WI38 (cell line): ENCODE data around the gene KCNMB4.

Experiments
- H3K4me3 ChIP-seq: 2 replicates; pipeline ENCODE4 v1.5.1; 2011; ENCODE audit warnings: low read depth, mild to moderate bottlenecking, control low read depth, low read length
- TF ChIP-seq, protein P1 (sequence below): IDR thresholded peaks from 2 replicates; pipeline ENCODE4 v1.5.1; 2012; ENCODE audit warnings: low read depth, mild to moderate bottlenecking, control low read depth, low read length

Gene KCNMB4

DNA sequence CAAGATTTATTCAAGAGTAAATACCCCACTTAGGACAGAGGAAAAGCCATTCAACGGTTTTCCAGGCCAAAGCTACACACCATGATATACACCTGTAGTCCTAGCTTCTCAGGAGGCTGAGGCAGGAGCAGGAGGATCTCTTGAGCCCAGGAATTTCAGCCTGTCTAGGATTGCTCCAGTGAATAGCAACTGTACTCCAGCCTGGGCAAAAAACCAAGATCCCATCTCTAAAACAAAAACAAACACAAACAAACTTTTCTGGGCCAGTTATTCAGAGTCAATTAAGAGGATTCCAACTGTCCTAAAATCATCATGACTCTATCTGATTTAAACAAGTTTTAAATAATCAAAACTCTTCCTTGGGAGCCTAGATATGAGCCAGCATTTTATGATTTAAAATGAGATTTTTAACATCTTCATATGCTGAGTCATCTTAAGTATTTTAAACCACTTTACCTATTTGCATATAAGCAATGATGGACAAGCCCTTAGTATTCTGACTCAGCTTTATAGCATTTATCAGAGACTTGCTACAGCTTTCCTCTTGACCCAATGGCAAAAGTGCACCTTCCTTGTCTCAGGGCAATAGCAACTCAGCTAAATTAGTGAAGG, 77.1 kb downstream of the KCNMB4 start:
- TF ChIP-seq, protein P1, sequence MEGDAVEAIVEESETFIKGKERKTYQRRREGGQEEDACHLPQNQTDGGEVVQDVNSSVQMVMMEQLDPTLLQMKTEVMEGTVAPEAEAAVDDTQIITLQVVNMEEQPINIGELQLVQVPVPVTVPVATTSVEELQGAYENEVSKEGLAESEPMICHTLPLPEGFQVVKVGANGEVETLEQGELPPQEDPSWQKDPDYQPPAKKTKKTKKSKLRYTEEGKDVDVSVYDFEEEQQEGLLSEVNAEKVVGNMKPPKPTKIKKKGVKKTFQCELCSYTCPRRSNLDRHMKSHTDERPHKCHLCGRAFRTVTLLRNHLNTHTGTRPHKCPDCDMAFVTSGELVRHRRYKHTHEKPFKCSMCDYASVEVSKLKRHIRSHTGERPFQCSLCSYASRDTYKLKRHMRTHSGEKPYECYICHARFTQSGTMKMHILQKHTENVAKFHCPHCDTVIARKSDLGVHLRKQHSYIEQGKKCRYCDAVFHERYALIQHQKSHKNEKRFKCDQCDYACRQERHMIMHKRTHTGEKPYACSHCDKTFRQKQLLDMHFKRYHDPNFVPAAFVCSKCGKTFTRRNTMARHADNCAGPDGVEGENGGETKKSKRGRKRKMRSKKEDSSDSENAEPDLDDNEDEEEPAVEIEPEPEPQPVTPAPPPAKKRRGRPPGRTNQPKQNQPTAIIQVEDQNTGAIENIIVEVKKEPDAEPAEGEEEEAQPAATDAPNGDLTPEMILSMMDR = no peak
- no peak overlapping the region for H3K4me3 ChIP-seq

DNA sequence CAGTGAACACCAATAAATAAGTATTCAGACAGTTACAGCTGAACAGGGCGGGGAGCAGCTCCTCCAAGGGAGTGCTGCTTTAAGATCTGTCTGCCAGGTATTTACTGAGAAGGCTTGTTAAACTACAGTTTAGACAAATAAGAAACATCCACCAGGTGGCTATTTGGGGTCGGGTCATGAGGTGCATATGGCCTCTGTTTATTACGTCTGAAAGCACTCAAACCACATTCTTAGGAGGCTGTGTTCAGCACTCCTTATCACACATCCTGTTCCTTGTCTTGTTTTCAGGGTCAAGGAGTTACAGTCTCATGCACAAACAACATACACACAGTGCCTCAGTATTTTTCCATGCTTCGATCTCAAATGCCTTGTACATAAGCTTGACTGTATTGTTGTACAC, 78.8 kb downstream of the KCNMB4 start:
- TF ChIP-seq, protein P1 = no peak

DNA sequence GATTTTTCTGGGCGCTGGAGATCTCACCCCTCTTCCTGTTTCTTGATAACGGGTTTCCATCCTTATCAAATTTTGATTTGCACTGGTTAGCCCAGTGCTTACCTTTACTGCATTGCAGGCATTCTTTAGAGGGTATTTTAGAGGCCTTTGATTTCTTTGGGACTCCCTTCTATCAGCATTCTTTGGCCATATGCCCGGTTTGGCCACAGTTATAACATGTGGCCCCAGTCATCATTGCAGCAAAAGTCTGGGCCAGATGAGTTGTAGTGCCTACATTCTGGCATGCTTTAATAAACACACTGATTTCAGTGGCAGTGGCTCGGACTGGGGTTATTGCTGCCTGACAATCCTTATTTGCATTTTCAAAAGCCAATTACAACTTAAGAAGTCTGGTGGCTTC, 82.3 kb downstream of the KCNMB4 start:
- TF ChIP-seq, protein P1 = no peak
- H3K4me3 ChIP-seq = no peak overlapping the region

More for the DNA sequence above, 78.8 kb downstream of the KCNMB4 start:
- H3K4me3 ChIP-seq = no peak overlapping the region

DNA sequence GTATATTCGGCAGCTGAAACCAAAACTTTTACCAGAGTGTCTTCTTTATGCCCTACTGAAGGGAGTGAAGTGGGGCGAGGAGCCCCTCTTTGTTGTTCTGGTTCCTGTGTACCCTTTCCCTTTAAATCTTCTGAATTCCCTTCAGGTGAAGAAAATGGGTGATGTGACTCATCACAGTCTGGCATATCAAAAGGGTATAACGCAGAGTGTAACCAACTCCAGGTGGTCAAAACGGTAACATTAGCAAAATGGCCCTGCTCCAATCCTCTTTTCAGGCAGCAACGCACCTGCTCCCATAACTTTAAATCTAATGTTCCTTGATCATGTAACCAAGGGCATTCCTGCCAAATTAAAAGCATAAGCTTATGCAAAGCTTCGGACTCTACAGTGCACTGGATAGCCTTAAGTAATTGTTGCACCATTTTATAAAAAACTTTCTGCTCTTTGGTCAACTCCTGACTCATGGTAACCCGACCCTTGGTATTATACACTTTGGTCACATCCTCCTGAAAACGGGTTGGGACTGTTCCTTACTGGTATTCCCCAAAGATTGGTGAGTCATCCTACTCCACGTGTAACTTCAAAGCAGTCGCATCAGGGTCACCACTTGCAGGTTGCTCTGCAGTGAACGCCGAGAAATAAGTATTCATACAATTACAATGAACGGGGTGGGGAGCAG, 83.1 kb downstream of the KCNMB4 start:
- TF ChIP-seq, protein P1 = no peak
- H3K4me3 ChIP-seq = no peak overlapping the region

DNA sequence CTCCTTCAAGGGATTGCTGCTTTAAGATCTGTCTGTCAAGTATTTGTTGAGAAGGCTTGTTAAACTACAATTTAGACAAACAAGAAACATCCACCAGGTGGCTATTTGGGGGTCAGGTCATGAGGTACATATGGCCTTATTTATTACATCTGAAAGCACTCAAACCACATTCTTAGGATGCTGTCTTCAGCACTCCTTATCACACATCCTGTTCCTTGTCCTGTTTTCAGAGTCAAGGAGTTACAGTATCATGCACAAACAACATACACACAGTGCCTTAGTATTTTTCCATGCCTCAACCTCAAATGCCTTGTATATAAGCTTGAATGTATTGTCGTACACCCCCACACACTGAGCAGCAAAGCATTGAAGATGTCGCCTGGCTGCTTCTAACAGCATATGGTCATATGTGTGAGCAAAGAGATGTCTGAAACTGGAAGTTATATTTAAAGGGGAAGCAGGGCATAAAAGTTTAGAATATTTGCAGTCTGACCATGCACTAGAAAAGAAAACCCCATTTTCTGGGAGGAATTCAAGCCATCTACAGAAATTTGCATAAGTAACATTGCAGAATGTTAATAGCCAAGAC, 83.8 kb downstream of the KCNMB4 start:
- H3K4me3 ChIP-seq = no peak overlapping the region
- TF ChIP-seq, protein P1 = no peak

DNA sequence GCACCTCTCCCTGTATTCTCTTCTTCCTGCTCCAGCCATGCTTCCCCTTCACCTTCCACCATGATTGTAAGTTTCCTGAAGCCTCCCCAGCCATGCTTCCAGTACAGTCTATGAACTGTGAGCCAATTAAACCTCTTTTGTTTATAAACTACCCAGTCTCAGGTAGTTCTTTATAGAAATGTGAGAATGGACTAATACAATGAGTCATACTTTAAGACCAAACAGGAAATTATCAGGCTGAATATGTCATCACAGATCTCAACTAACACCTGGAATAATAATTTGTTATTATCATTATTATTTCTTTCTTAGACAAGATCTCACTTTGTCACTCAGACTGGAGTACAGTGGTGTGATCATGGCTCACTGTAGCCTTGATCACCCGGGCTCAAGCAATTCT, 85.4 kb downstream of the KCNMB4 start:
- TF ChIP-seq, protein P1 = no peak
- H3K4me3 ChIP-seq = no peak overlapping the region

DNA sequence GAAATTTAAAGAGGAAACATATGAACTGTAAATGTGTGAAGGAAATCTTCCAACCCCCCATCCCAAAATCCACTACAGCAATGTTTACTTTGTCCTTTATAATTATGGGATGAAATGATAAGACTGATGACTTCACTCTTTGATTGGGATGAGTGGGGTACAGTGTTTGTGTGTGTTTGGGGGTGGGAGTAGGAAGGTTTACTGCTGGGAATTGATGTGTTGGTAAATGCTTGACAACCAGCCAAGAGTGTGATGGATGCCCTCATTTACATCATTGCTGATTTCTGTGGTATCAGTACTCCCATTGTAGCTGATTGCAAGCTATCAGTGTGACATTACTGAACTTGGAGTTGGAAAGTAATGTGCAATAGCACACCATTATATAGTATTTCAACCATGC, 90.9 kb downstream of the KCNMB4 start:
- TF ChIP-seq, protein P1 = no peak
- H3K4me3 ChIP-seq = no peak overlapping the region
